ENCODE data around the gene ELAPOR1. TPM values are rescaled to one million over a fixed set of nuclear protein-coding genes. Genes with fewer than 3 reads are reported as not detected.

Gene ELAPOR1
- total and polyA plus RNA-seq, 2 of the 4 experiments (the other 2 are of a cell fraction): 0.54 to 1.6 TPM

GRCh38 chr1:109094377-109094803 is 19.5 kb upstream of the ELAPOR1 start:
- ChIA-PET POLR2A (ENCODE audit: unreplicated experiment) (interaction anchor here (0.7 kb wide), 1 partner anchor 26 kb away, joined by 3 read pairs; no protein-coding TSS in a partner anchor), CTCF (no interaction called here)
- H3K9me3 ChIP-seq (ENCODE audit: control insufficient read depth, insufficient read depth, low read length): no peaks in the 10 kb centered on the region
- H3K9me1 ChIP-seq (ENCODE audit: insufficient read depth, low read length): no peaks in the 10 kb centered on the region; the same call in 1 of the 2 replicates
- H3K23ac ChIP-seq (ENCODE audit: low read depth, low read length): peak overlapping the region; percentile 32
- peaks cover 26 to 50% of the 10 kb centered on the region in 2 experiments for H3K79me1 ChIP-seq (ENCODE audit: low read depth in 1 of 2, low read length in 2 of 2)
- H2BK20ac ChIP-seq (ENCODE audit: low read depth, low read length): peak overlapping the region; percentile 53
- peak overlapping the region; percentile 45; the same call in 1 of the 2 replicates for H4K5ac ChIP-seq (ENCODE audit: low read depth, low read length)
- no peak overlapping the region for H3K4me3 ChIP-seq (ENCODE audit: insufficient read depth, low read depth, low read length)
- no peaks in the 10 kb centered on the region for H4K20me1 ChIP-seq (ENCODE audit: insufficient read depth, low read length)
- peak overlapping the region; percentile 66 for H3K27ac ChIP-seq (ENCODE audit: insufficient read depth, low read length)
- peak overlapping the region; percentile 42 to 83 for H4K8ac ChIP-seq (ENCODE audit: low read depth in 2 of 2, low read length in 2 of 2)
- H3K56ac ChIP-seq (ENCODE audit: extremely low read depth, insufficient read depth, low read length): peak overlapping the region; percentile 82
- peak overlapping the region; percentile 65 for H2AK5ac ChIP-seq (ENCODE audit: low read depth, low read length)
- H2BK15ac ChIP-seq (ENCODE audit: low read depth, low read length): peak overlapping the region; percentile 71; the same call in 2 of the 3 replicates
- peak overlapping the region; percentile 73 for H4K91ac ChIP-seq (ENCODE audit: insufficient read depth, low read depth, low read length)
- H2BK5ac ChIP-seq (ENCODE audit: low read depth, low read length, poor library complexity, severe bottlenecking): peak overlapping the region; percentile 72
- WGBS, 2 experiments (ENCODE audit: extremely low coverage in 2 of 2, insufficient read length in 1 of 2): 50% methylated on average over 1 of the region's 7 CpGs; no CpG with 5 or more reads in 1 of the 2 experiments
- peak overlapping the region; percentile 75 for H3K4ac ChIP-seq (ENCODE audit: low read depth, low read length)
- peaks cover 8% of the 10 kb centered on the region; the same call in 1 of the 2 replicates for H3K4me1 ChIP-seq (ENCODE audit: control insufficient read depth, insufficient read depth, low read length)
- BruUV-seq (replicated peaks): no TSS peak
- H3K9ac ChIP-seq (ENCODE audit: low read depth, low read length): peak overlapping the region; percentile 13; the same call in 1 of the 2 replicates
- dilution Hi-C loops (cut with HindIII; ENCODE audit: low sequenced_read_pairs, unreplicated experiment) (no loop called here), intact Hi-C loops (cut with micrococcal nuclease) (no loop called here), in situ Hi-C loops (cut with MboI; ENCODE audit: low sequenced_read_pairs) (no loop called here)
- H2BK120ac ChIP-seq (ENCODE audit: low read depth, low read length): peak overlapping the region; percentile 78
- no peak for TF ChIP-seq CTCF (conservative IDR thresholded peaks at IDR 0.05; ENCODE audit: low read depth, low read length)
- peak; percentile 91 for TF ChIP-seq CEBPB (IDR thresholded peaks at IDR 0.05; ENCODE audit: low read depth, low read length)
- no peak for TF ChIP-seq MAFK (IDR thresholded peaks at IDR 0.05; ENCODE audit: low read depth, low read length)
- TF ChIP-seq RAD21 (IDR thresholded peaks at IDR 0.05; ENCODE audit: low read length): no peak
- no peak for TF ChIP-seq POLR2A (IDR thresholded peaks at IDR 0.05; ENCODE audit: low read depth, low read length)
- TF ChIP-seq MAZ (IDR thresholded peaks at IDR 0.05; ENCODE audit: borderline replicate concordance, low read depth, low read length): no peak
- peak; percentile 50; the same call in 1 of the 2 replicates for TF ChIP-seq FOS (IDR thresholded peaks at IDR 0.05; ENCODE audit: low read depth, low read length)
- DNase-seq: peak; percentile 87
- peak overlapping the region; percentile 69 for H3K4me2 ChIP-seq (ENCODE audit: low read depth, low read length)
- peak overlapping the region; percentile 2 for H3K14ac ChIP-seq (replicated peaks; ENCODE audit: low read depth, low read length)
- H3K18ac ChIP-seq (ENCODE audit: low read depth, low read length): peak overlapping the region; percentile 10; the same call in 1 of the 2 replicates
- peaks cover 3% of the 10 kb centered on the region; the same call in 1 of the 2 replicates for H3K36me3 ChIP-seq (ENCODE audit: control insufficient read depth, insufficient read depth, low read length)
- peak overlapping the region; percentile 16 for H2AFZ ChIP-seq (replicated peaks; ENCODE audit: low read length, poor library complexity)
- H3K27me3 ChIP-seq (ENCODE audit: control insufficient read depth, insufficient read depth, low read length): no peaks in the 10 kb centered on the region
- H2AK9ac ChIP-seq (replicated peaks; ENCODE audit: low read depth, low read length, poor library complexity): peak overlapping the region; percentile 79
- ATAC-seq (ENCODE audit: low read depth): peak; percentile 12

Measured in IMR-90 (cell line).